Body of pancreas (tissue), 4 donors: ENCODE measurements around the gene POC1A. TPM values are rescaled to one million over a fixed set of nuclear protein-coding genes. Genes with fewer than 3 reads are reported as not detected.

Experiments
- ATAC-seq: fragments of 150-250 bp; one replicate; pipeline ENCODE4 v1.9.1; 2016
- DNase-seq, 4 donors: peaks; one replicate each; pipeline ENCODE4 v3.0.0-alpha.2; 2019
- H3K27ac ChIP-seq, 4 donors: fragments of 200-600 bp; sonication (generic); 1 replicate in 3 of 4; 2 replicates in 1 of 4; pipeline versions ENCODE4 v1.5.1 to v1.6.1; 2016 to 2019; ENCODE audit warnings: mild to moderate bottlenecking in 1 of 4, mixed read lengths in 1 of 4, moderate library complexity in 1 of 4
- H3K27me3 ChIP-seq, 2 donors: fragments of 200-600 bp; sonication (generic); one replicate each; pipeline ENCODE4 v1.6.0; 2016; ENCODE audit warnings: mild to moderate bottlenecking in 1 of 2
- H3K36me3 ChIP-seq, 2 donors: fragments of 200-600 bp; sonication (generic); replicated peaks in 1 of 2; 2 replicates each; pipeline ENCODE4 v1.5.1; 2016; ENCODE audit warnings: low read depth in 2 of 2; ENCODE audit not compliant: insufficient read depth in 1 of 2
- H3K4me1 ChIP-seq: fragments of 200-600 bp; sonication (generic); one replicate; pipeline ENCODE4 v1.6.0; 2016
- H3K4me3 ChIP-seq, 2 donors: fragments of 200-600 bp; sonication (generic); 1 replicate in 1 of 2; 2 replicates in 1 of 2; pipeline ENCODE4 v1.5.1; 2016 to 2019
- H3K9me3 ChIP-seq, 3 donors: fragments of 200-600 bp; sonication (generic); 1 replicate in 2 of 3; 2 replicates in 1 of 3; pipeline ENCODE4 v1.5.1; 2016
- POLR2A ChIP-seq, 3 donors: fragments of 450-650 bp; IDR thresholded peaks; one replicate each; pipeline ENCODE4 v1.6.1; 2016; ENCODE audit warnings: antibody characterized with exemption in 3 of 3, mild to moderate bottlenecking in 2 of 3
- WGBS, 2 donors: methylation state at CpG; one replicate each; pipeline ENCODE4 v1.1.5; 2017; 5-methylcytosine and 5-hydroxymethylcytosine counted together
- intact Hi-C: fragments of 100-400 bp; cut with DNase I; formaldehyde crosslinking; loops from one replicate; pipeline ENCODE4 v1.15.1; 2023
- total RNA-seq, 2 donors: library from RNA; depleted of rRNA; stranded (reverse); fragments of >200 nt; gene quantifications; one replicate each; pipeline ENCODE4 v1.1.0, GENCODE V29; 2016
- TF ChIP-seq, protein P1 (sequence below), 7 experiments: fragments of 450-650 bp in 4 of 7; fragments of 200-600 bp in 3 of 7; sonication (generic) in 3 of 7; IDR thresholded peaks; one replicate each; pipeline ENCODE4 v1.5.1; 2016 to 2019; ENCODE audit warnings: antibody characterized with exemption in 7 of 7

The POC1A gene
- total RNA-seq, 2 donors from 2014 or later = 0.26 to 3.3 TPM

DNA sequence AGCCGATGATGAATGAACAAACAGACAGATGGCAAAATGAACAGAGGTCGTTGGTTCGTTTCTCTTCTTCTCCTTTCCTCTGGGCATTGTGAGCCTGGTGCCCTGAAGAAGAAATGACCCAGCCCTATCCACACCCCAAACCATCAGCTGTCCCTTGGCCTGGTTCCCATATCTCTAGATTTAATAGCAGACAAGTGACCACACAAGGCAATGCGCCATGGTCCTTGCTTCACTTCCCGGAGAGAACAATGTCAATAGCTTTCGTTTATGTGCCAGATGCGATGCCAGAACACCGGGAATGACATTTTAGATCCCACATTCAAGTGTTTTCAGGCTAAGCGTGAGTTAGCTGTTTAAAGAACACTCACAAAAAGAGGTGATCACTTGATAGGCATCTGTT, 17.7 kb downstream of the POC1A start:
- no peak overlapping the region for H3K27ac ChIP-seq
- no peaks in the 10 kb centered on the region for H3K9me3 ChIP-seq
- no peak overlapping the region for H3K4me3 ChIP-seq
- TF ChIP-seq, protein P1, sequence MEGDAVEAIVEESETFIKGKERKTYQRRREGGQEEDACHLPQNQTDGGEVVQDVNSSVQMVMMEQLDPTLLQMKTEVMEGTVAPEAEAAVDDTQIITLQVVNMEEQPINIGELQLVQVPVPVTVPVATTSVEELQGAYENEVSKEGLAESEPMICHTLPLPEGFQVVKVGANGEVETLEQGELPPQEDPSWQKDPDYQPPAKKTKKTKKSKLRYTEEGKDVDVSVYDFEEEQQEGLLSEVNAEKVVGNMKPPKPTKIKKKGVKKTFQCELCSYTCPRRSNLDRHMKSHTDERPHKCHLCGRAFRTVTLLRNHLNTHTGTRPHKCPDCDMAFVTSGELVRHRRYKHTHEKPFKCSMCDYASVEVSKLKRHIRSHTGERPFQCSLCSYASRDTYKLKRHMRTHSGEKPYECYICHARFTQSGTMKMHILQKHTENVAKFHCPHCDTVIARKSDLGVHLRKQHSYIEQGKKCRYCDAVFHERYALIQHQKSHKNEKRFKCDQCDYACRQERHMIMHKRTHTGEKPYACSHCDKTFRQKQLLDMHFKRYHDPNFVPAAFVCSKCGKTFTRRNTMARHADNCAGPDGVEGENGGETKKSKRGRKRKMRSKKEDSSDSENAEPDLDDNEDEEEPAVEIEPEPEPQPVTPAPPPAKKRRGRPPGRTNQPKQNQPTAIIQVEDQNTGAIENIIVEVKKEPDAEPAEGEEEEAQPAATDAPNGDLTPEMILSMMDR (IDR thresholded peaks at IDR 0.05) = no peak
- TF ChIP-seq POLR2A (IDR thresholded peaks at IDR 0.05) = no peak
- 67 to 79% methylated on average over 9 of the region's 9 CpGs for WGBS, 2 donors
- ATAC-seq (no peak), DNase-seq (no peak)
- intact Hi-C loops = no loop called here
- no peaks in the 10 kb centered on the region for H3K4me1 ChIP-seq
- H3K27me3 ChIP-seq = no peaks in the 10 kb centered on the region
- no peaks in the 10 kb centered on the region for H3K36me3 ChIP-seq

DNA sequence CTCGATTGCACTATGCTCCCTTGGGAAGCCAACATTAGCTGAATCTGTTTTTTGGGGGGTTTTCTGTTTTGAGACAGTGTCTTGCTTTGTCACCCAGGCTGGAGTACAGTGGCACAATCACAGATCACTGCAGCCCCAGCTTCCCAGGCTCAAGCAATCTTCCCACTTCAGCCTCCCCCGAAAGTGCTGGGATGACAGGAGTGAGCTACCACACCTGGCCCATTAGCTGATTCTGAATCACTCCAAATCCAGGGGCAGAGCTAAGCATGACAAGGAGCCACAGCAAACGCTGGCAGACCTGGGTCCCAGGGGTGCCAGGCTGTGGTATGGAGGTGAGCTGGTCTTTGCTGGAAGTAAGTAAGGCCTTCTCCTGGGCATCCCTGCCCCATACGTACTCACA, 18.9 kb downstream of the POC1A start:
- H3K36me3 ChIP-seq = no peaks in the 10 kb centered on the region
- H3K27ac ChIP-seq = no peak overlapping the region
- no peaks in the 10 kb centered on the region for H3K27me3 ChIP-seq
- DNase-seq (no peak), ATAC-seq (no peak)
- intact Hi-C loops = no loop called here
- 89 to 96% methylated on average over 3 to 4 of the region's 4 CpGs for WGBS, 2 donors
- TF ChIP-seq, protein P1 (IDR thresholded peaks at IDR 0.05) = no peak
- H3K4me1 ChIP-seq = no peaks in the 10 kb centered on the region
- H3K9me3 ChIP-seq = no peaks in the 10 kb centered on the region
- H3K4me3 ChIP-seq = no peak overlapping the region

DNA sequence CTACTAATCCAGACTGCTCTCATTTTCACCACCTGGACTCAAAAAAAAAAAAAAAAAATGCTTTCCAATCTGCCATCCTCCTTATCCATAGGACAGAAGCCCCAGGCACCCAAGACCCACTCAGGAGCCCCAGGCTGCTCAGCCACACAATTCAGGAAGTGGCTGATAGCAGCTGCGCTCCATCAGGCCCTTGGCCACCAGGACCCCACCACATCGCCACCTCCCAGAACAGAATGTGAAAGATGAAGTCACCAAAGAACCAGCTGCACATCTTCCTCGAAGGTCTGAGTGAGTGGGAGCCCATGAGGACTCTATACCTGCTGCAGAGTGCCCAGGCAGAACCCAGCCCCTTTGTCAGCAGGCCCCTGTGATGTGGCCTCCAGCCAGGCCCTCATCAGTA, 19.5 kb downstream of the POC1A start:
- H3K27me3 ChIP-seq = no peaks in the 10 kb centered on the region
- intact Hi-C loops = no loop called here
- WGBS, 2 donors = 64 to 89% methylated on average over 2 to 3 of the region's 3 CpGs
- no peak for DNase-seq
- no peak overlapping the region for H3K27ac ChIP-seq
- no peak for ATAC-seq
- no peaks in the 10 kb centered on the region for H3K4me1 ChIP-seq
- H3K9me3 ChIP-seq = no peaks in the 10 kb centered on the region
- H3K36me3 ChIP-seq = no peaks in the 10 kb centered on the region
- no peak overlapping the region for H3K4me3 ChIP-seq
- TF ChIP-seq POLR2A (IDR thresholded peaks at IDR 0.05) = no peak
- TF ChIP-seq, protein P1 (IDR thresholded peaks at IDR 0.05) = no peak

DNA sequence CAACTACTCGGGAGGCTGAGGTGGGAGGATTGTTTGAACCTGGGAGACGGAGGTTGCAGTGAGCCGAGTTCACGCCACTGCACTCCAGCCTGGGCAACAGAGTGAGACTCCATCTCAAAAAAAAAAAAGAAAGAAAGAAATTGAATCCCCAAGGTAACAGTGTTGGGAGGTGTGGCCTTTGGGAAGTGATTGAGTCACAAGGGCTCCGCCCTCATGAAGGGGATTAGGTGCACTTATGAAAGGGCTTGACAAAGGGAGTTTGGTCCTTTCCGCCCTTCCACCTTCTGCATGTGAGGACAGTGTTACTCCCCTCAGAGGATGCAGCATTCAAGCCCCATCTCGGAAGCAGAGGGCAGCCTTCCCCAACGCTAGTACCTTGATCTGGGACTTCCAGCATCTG, 21.3 kb downstream of the POC1A start:
- intact Hi-C loops = no loop called here
- H3K27me3 ChIP-seq = no peaks in the 10 kb centered on the region

DNA sequence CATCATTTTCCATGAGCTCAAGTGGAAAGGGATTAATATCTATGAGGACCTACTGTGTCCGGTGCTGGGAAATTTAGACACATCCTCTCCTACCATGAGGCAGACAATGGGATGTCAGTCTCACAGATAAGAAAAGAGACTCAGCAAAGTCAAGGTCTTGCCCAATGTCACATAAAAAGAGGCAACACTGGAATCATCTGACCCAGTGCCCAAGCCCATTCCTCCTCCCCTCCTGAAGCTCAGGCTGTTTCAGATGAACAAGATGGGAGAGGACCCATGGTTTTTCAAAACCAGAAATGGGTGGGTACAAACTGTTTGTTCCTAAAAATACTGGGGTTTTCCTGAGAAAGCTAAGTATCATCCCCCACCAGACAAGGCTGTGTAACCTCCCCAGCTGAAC, 22.2 kb downstream of the POC1A start:
- H3K4me1 ChIP-seq = no peaks in the 10 kb centered on the region
- no peaks in the 10 kb centered on the region for H3K36me3 ChIP-seq
- 90 to 100% methylated on average over 1 of the region's 1 CpG for WGBS, 2 donors
- no peaks in the 10 kb centered on the region for H3K27me3 ChIP-seq
- H3K9me3 ChIP-seq = no peaks in the 10 kb centered on the region
- intact Hi-C loops = no loop called here
- no peak overlapping the region for H3K4me3 ChIP-seq
- TF ChIP-seq, protein P1 (IDR thresholded peaks at IDR 0.05) = no peak
- no peak for TF ChIP-seq POLR2A (IDR thresholded peaks at IDR 0.05)
- H3K27ac ChIP-seq = no peak overlapping the region
- no peak for ATAC-seq
- DNase-seq = no peak

More for the DNA sequence above, 21.3 kb downstream of the POC1A start:
- Histone ChIP-seq H3K4me3 (no peak overlapping the region), H3K4me1 (no peaks in the 10 kb centered on the region), H3K36me3 (no peaks in the 10 kb centered on the region), H3K27ac (no peak overlapping the region), H3K9me3 (no peaks in the 10 kb centered on the region)
- DNase-seq (no peak), ATAC-seq (no peak)
- WGBS, 2 donors = 88 to 95% methylated on average over 8 of the region's 8 CpGs
- no peak for TF ChIP-seq POLR2A (IDR thresholded peaks at IDR 0.05)
- TF ChIP-seq, protein P1 (IDR thresholded peaks at IDR 0.05) = no peak
